HEK293 (cell line): ENCODE measurements around the gene EPHB3.

Experiments
- CTCF ChIP-seq: fragments of 450-650 bp; formaldehyde crosslinking; IDR thresholded peaks from 2 replicates; pipeline ENCODE4 v1.5.1; 2016; ENCODE audit warnings: missing biosample characterization, missing genetic modification characterization
- GLI2 ChIP-seq: fragments of 450-650 bp; formaldehyde crosslinking; IDR thresholded peaks from 2 replicates; pipeline ENCODE4; 2017; ENCODE audit warnings: missing biosample characterization, missing genetic modification characterization, low read depth, borderline replicate concordance
- SCRT1 ChIP-seq: fragments of 450-650 bp; formaldehyde crosslinking; IDR thresholded peaks from 2 replicates; pipeline ENCODE4 v1.5.1; 2016; ENCODE audit warnings: missing biosample characterization, missing genetic modification characterization, borderline replicate concordance
- ZBTB7A ChIP-seq: fragments of 450-650 bp; formaldehyde crosslinking; IDR thresholded peaks from 2 replicates; pipeline ENCODE4 v1.5.1; 2016; ENCODE audit warnings: low read depth, missing biosample characterization, missing genetic modification characterization
- ZBTB8A ChIP-seq: fragments of 450-650 bp; formaldehyde crosslinking; IDR thresholded peaks from 2 replicates; pipeline ENCODE4 v1.5.1; 2016; ENCODE audit warnings: missing biosample characterization, missing genetic modification characterization
- ZNF2 ChIP-seq: fragments of 450-650 bp; formaldehyde crosslinking; IDR thresholded peaks from 2 replicates; pipeline ENCODE4 v1.5.1; 2016; ENCODE audit warnings: missing biosample characterization, missing genetic modification characterization
- ZNF24 ChIP-seq: fragments of 450-650 bp; formaldehyde crosslinking; IDR thresholded peaks from 2 replicates; pipeline ENCODE4 v1.5.1; 2016; ENCODE audit warnings: missing biosample characterization, missing genetic modification characterization
- ZNF530 ChIP-seq: fragments of 450-650 bp; formaldehyde crosslinking; IDR thresholded peaks from 2 replicates; pipeline ENCODE4 v1.5.1; 2016; ENCODE audit warnings: low read depth, missing biosample characterization, missing genetic modification characterization
- ZNF624 ChIP-seq: fragments of 450-650 bp; formaldehyde crosslinking; IDR thresholded peaks from 2 replicates; pipeline ENCODE4 v1.5.1; 2017; ENCODE audit warnings: missing biosample characterization, missing genetic modification characterization
- TF ChIP-seq, protein P1 (sequence below): fragments of 450-650 bp; IDR thresholded peaks from 2 replicates; pipeline ENCODE4 v1.5.1; 2018; ENCODE audit warnings: missing biosample characterization, missing genetic modification characterization
- TF ChIP-seq, protein P2 (sequence below): fragments of 450-650 bp; formaldehyde crosslinking; IDR thresholded peaks from 2 replicates; pipeline ENCODE4 v1.5.1; 2016; ENCODE audit warnings: missing biosample characterization, missing genetic modification characterization, low read depth
- TF ChIP-seq, protein P3 (sequence below): fragments of 450-650 bp; formaldehyde crosslinking; IDR thresholded peaks from 2 replicates; pipeline ENCODE4 v1.5.1; 2016; ENCODE audit warnings: missing biosample characterization, missing genetic modification characterization
- TF ChIP-seq, protein P4 (sequence below): fragments of 450-650 bp; formaldehyde crosslinking; IDR thresholded peaks from 2 replicates; pipeline ENCODE4 v1.5.1; 2016; ENCODE audit warnings: missing biosample characterization, missing genetic modification characterization

DNA sequence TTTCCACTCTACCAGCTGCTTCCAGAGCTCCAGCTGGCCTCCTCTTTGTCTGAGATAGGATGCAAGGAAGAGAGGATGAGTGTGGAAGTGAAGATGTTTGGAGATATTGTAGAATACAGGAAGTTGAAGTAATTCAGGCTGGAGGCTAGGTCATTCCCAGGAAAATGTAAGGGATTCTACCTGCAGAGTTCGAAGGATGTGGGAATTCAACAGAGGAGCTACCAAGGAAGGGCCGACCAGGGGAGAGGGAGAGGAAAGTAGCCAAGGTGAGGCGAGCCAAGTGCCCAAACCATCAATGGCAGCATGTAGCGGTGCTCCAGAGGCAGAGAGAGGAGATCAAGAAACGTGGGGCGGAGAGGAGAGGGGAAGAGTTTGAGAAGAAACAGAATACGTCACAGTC is 49.0 kb upstream of the EPHB3 start:
- TF ChIP-seq, protein P1, sequence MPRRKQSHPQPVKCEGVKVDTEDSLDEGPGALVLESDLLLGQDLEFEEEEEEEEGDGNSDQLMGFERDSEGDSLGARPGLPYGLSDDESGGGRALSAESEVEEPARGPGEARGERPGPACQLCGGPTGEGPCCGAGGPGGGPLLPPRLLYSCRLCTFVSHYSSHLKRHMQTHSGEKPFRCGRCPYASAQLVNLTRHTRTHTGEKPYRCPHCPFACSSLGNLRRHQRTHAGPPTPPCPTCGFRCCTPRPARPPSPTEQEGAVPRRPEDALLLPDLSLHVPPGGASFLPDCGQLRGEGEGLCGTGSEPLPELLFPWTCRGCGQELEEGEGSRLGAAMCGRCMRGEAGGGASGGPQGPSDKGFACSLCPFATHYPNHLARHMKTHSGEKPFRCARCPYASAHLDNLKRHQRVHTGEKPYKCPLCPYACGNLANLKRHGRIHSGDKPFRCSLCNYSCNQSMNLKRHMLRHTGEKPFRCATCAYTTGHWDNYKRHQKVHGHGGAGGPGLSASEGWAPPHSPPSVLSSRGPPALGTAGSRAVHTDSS = no peak
- no peak for TF ChIP-seq ZBTB7A (tag by site-specific recombination)
- TF ChIP-seq ZNF624 (tag by site-specific recombination) = no peak
- no peak for TF ChIP-seq CTCF (tag by site-specific recombination)
- no peak for TF ChIP-seq ZNF24 (tag by site-specific recombination)
- TF ChIP-seq ZNF2 (tag by site-specific recombination) = no peak
- no peak for TF ChIP-seq GLI2 (tag by site-specific recombination)
- TF ChIP-seq SCRT1 (tag by site-specific recombination) = no peak
- TF ChIP-seq, protein P2, sequence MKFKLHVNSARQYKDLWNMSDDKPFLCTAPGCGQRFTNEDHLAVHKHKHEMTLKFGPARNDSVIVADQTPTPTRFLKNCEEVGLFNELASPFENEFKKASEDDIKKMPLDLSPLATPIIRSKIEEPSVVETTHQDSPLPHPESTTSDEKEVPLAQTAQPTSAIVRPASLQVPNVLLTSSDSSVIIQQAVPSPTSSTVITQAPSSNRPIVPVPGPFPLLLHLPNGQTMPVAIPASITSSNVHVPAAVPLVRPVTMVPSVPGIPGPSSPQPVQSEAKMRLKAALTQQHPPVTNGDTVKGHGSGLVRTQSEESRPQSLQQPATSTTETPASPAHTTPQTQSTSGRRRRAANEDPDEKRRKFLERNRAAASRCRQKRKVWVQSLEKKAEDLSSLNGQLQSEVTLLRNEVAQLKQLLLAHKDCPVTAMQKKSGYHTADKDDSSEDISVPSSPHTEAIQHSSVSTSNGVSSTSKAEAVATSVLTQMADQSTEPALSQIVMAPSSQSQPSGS (tag by site-specific recombination) = no peak
- no peak for TF ChIP-seq ZNF530 (tag by site-specific recombination)
- TF ChIP-seq, protein P3, sequence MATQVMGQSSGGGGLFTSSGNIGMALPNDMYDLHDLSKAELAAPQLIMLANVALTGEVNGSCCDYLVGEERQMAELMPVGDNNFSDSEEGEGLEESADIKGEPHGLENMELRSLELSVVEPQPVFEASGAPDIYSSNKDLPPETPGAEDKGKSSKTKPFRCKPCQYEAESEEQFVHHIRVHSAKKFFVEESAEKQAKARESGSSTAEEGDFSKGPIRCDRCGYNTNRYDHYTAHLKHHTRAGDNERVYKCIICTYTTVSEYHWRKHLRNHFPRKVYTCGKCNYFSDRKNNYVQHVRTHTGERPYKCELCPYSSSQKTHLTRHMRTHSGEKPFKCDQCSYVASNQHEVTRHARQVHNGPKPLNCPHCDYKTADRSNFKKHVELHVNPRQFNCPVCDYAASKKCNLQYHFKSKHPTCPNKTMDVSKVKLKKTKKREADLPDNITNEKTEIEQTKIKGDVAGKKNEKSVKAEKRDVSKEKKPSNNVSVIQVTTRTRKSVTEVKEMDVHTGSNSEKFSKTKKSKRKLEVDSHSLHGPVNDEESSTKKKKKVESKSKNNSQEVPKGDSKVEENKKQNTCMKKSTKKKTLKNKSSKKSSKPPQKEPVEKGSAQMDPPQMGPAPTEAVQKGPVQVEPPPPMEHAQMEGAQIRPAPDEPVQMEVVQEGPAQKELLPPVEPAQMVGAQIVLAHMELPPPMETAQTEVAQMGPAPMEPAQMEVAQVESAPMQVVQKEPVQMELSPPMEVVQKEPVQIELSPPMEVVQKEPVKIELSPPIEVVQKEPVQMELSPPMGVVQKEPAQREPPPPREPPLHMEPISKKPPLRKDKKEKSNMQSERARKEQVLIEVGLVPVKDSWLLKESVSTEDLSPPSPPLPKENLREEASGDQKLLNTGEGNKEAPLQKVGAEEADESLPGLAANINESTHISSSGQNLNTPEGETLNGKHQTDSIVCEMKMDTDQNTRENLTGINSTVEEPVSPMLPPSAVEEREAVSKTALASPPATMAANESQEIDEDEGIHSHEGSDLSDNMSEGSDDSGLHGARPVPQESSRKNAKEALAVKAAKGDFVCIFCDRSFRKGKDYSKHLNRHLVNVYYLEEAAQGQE (tag by site-specific recombination) = no peak
- TF ChIP-seq, protein P4, sequence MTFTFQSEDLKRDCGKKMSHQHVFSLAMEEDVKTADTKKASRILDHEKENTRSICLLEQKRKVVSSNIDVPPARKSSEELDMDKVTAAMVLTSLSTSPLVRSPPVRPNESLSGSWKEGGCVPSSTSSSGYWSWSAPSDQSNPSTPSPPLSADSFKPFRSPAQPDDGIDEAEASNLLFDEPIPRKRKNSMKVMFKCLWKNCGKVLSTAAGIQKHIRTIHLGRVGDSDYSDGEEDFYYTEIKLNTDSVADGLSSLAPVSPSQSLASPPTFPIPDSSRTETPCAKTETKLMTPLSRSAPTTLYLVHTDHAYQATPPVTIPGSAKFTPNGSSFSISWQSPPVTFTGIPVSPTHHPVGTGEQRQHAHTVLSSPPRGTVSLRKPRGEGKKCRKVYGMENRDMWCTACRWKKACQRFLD (tag by site-specific recombination) = no peak
- no peak for TF ChIP-seq ZBTB8A
